ENCODE results near the gene RTTN. TPM values are rescaled to one million over a fixed set of nuclear protein-coding genes. Genes with fewer than 3 reads are reported as not detected.

RTTN gene
- total and polyA plus RNA-seq, 10 of the 15 experiments (the other 5 are each of a cell fraction or from before 2014, with no cell fraction given) = 9.4 to 36.6 (median 15.7) TPM

- H3K4me3 ChIP-seq = no peak overlapping the region
- FAIRE-seq = no peak
- no peaks in the 10 kb centered on the region for H4K20me1 ChIP-seq (ENCODE audit: control insufficient read depth, insufficient read depth)
- H3K27me3 ChIP-seq (replicated peaks in 1 of 2; ENCODE audit: control insufficient read depth in 2 of 2, insufficient read depth in 2 of 2, low read length in 1 of 2) = no peaks in the 10 kb centered on the region
- ATAC-seq = peak; percentile 17
- TF ChIP-seq PKNOX1 (IDR thresholded peaks at IDR 0.05) (0 out of 2 replicates have a peak, but pooled peaks have one; percentile 16), STAT1 (conservative IDR thresholded peaks at IDR 0.05) (no peak)
- no peaks in the 10 kb centered on the region for H3K36me3 ChIP-seq (ENCODE audit: control insufficient read depth in 2 of 2, insufficient read depth in 2 of 2, low read length in 1 of 2)
- BruUV-seq (replicated peaks) = no TSS peak
- in situ Hi-C loops (cut with MboI) = no loop called here
- intact Hi-C loops (cut with micrococcal nuclease; ENCODE audit: unreplicated experiment) = no loop called here
- H3K9me3 ChIP-seq (replicated peaks; ENCODE audit: control insufficient read depth, insufficient read depth, low read length) = no peaks in the 10 kb centered on the region; the same call in 2 of the 3 replicates
- DNase-seq (ENCODE audit: low read depth, low spot score) = no peak
- peak overlapping the region; percentile 15 for H2AFZ ChIP-seq (ENCODE audit: control insufficient read depth, low read depth, low read length)
- SMC1A ChIA-PET (ENCODE audit: uncharacterized antibody, unreplicated experiment) = interaction anchor here (0.7 to 2.4 kb wide), 16 partner anchors 13 to 115 kb away, joined by 3 to 19 read pairs (median 3); no protein-coding TSS in a partner anchor
- no peaks in the 10 kb centered on the region for H3K79me2 ChIP-seq (ENCODE audit: control insufficient read depth, insufficient read depth, low read length)
- H3K27ac ChIP-seq (ENCODE audit: control insufficient read depth, insufficient read depth) = peak overlapping the region; percentile 53
- POLR2A ChIA-PET = interaction anchor here (0.5 to 1.2 kb wide), 2 partner anchors 40 to 1159 kb away, joined by 4 to 5 read pairs; partner anchors contain the start of gene CCDC102B
- H3K9ac ChIP-seq (ENCODE audit: control insufficient read depth, insufficient read depth, low read length) = 0 out of 2 replicates have a peak overlapping the region, but pooled peaks have one; percentile 2
- RAD21 ChIA-PET (ENCODE audit: unreplicated experiment) = interaction anchor here (1.1 to 1.6 kb wide), 4 partner anchors 11 to 114 kb away, joined by 3 to 7 read pairs (median 5); no protein-coding TSS in a partner anchor
- WGBS (ENCODE audit: insufficient coverage, insufficient replicate concordance, low lambda C conversion rate, missing lambda C conversion rate) = 88% methylated on average over 20 of the region's 20 CpGs
- CTCF ChIA-PET = interaction anchor here (0.8 to 1.9 kb wide), 5 partner anchors 10 to 1032 kb away, joined by 3 to 6 read pairs (median 4); no protein-coding TSS in a partner anchor
- H3K4me2 ChIP-seq (ENCODE audit: control insufficient read depth, insufficient read depth) = peak overlapping the region; percentile 35
- peaks cover 36% of the 10 kb centered on the region for H3K4me1 ChIP-seq (ENCODE audit: control insufficient read depth, insufficient read depth, low read length)
Measured at GRCh38 chr18:69956665-69957620, 248.5 kb downstream of the RTTN start.
